ENCODE results near the gene CACNA1B.
"Not testable (repeated sequence)": the region's sequence is repeated elsewhere in the genome, so short reads cannot be mapped to it uniquely, and the experiment has no call there.

The CACNA1B gene

DNA sequence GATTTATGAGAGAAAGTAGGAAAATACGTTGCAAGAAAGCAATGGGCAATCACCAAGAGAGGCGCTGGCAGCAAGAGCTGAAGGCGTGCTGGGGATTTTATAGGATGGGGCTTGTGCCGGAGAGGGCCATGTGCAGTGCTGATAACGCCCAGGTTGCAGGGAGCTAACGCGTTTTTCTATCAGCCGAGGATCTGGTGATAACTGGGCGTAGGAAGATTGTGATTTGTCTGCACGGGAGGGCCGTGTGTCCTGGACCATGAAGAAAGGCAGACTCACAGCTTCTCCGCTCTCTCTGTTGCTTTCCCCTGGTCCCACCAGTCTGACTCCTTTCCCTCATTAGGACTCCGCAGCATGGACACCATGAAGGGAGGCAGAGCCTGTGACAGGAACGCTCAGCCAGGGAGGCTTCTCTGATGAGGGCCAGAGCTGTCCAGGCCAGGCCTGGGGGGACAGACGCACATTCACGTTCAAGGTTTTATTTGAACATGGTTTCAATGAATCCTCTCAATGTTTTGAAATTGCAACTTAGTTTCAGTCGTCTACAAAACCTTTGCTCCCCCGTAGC lies 11.9 kb upstream of the CACNA1B start:
- DNase-seq (ENCODE audit: extremely low spot score, insufficient read length, low read depth) (no peak), FAIRE-seq (no peak)

DNA sequence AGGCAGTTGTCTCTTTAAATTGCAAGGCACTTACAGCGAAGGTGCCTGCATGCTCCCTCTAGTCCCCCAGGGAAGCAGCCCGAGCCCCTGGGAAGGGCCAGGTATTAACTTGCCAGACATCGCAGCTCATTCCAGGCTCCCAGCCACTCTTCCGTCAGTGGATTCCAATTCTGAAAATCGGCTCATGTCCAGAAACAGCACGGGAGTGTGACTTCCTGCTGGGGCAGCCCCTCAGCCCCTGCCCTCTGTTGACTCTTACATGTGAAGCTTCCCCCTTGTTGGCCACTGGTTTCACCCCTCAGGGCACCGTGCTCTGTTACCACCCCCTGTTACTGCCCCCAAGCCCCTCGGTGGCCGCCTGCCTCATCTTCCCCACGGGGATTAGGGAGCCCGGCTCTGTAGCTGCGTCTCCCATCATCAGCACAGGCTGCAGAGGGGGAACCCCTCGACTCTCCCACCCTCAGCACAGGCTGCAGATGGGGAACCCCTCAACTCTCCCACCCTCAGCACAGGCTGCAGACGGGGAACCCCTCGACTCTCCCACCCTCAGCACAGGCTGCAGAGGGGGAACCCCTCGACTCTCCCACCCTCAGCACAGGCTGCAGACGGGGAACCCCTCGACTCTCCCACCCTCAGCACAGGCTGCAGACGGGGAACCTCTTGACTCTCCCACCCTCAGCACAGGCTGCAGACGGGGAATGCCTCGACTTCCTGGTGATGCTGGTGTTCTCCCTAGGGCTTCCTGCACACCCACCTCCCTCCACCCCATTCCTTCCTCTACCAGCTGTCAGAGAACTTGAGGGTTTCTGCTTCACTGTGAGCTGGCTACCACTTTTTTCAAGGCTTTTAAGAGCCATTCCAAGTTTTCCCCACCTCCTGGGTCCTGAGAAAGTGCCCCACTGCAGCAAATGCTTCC lies 11.1 kb upstream of the CACNA1B start:
- no peak for FAIRE-seq
- DNase-seq (ENCODE audit: extremely low spot score, insufficient read length, low read depth), result no peak

DNA sequence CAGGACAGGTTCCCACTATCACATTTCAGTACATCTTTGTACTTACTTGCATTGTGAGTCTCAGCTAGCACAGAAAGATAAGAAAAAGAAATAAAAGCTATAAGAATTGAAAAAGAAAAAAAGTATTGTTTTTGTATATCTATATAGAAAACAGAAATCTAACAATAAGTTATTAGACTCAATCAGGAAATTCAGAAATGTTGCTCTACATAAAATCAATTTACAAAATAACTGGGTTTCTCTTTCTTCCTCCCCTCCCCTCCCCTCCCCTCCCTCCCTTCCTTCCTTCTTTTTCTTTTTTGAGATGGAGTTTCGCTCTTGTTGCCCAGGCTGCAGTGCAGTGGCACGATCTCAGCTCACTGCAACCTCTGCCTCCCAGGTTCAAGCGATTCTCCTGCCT lies 7.2 kb upstream of the CACNA1B start:
- DNase-seq (ENCODE audit: extremely low spot score, insufficient read length, low read depth) (no peak), FAIRE-seq (no peak)

DNA sequence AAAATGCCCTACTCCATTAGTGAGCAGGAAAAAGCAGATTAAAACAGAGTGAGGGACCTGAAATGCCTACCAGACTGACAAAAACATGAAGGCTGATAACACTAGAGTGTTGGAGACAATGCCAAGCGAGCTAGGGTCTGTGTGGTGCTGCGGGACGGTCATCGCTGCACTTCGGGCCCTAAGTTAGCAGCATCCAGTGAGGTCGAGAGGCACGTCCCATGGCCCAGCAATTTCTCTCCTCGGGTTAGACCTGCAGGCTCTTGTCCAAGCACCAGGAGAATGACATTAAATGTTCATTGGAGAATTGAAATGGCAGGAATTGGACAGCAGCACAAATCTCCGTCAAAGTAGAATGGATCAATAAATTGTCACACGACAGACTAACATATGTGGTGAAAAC lies 5.3 kb upstream of the CACNA1B start:
- DNase-seq (ENCODE audit: extremely low spot score, insufficient read length, low read depth) (no peak), FAIRE-seq (no peak)

DNA sequence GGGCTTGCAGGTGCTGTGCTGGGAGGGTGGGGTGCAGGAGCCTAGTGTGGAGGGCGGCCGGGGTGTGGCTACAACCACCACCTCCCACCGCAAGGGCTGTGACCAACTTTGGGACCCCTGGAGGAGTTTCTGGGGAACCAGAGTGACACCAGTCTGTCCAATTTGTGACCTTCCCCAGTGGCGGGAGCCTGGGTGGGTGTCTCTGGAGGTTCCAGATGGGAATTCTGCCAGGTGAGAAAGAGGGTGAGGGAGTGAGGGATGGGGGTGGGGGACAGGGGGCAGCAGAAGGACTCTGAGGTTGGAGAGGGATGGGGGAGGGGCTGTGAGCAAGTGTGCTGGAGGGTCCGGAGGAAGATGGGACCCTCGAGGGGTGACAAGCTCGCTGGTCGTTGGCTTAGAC lies 4.2 kb upstream of the CACNA1B start:
- FAIRE-seq, result no peak
- DNase-seq (ENCODE audit: extremely low spot score, insufficient read length, low read depth), result no peak

DNA sequence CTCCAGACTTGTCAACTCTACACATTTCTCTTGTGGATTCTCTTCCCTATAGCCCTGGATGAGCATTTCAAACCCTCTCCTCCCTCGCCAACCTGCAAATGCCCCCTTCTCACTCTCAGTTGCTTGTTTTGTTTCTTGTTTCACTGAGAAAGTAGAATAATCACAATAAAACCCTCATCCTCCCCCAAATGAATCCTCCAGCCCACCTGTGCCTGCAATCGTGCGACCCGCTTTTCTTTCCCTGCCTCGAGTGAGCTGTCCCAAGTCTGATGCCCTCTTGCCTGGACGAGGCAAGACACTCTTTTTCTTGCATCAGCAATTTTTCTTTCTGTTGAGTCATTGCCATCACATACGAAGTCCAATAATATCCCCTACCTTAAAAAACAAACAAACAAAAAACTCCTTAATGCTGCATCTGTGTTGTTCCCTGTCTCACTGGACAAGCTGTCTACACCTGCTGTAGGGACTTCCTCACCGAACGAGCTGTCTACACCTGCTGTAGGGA lies 3.7 kb upstream of the CACNA1B start:
- FAIRE-seq, result no peak
- DNase-seq (ENCODE audit: extremely low spot score, insufficient read length, low read depth), result no peak

DNA sequence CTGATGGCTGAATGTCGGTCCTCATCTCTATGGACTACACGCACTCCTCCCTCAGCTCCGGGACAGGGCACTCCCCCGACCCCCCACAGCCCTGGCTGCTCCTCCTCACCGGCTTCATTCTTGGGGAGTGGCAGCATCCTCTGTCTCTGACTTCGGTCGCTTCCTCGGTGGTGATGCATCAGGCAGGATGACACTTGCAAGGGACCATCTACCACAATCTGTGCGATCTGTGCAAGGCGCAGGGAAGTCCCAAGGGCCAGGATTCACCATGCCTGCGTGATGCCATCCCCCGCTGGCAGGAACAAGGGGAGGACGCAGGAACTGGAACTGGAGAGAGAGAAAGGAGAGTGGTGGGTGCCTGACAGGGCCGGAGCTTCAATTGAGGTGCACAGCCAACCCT lies 2.2 kb upstream of the CACNA1B start:
- FAIRE-seq (no peak), DNase-seq (ENCODE audit: extremely low spot score, insufficient read length, low read depth) (no peak)

DNA sequence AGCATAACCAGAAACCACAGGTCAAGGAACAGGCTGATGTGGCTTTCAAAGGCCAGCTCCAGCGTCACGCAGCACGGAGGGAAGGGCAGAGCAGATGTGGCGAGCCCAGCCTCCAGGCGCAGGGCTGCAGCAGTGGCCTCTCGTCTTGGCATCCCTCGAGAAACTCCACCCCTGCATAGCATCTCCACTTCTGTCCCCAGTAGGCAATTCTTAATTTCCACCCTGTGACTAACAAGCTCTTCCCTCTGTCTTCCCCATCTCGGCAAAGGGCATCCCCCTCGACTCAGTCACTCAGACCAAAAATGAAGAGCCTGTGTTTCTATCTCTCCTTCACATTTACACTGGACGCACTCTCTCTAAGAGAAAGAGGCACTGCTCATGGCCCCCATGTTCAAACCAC lies 1.7 kb upstream of the CACNA1B start:
- no peak for DNase-seq (ENCODE audit: extremely low spot score, insufficient read length, low read depth)
- FAIRE-seq, result no peak

DNA sequence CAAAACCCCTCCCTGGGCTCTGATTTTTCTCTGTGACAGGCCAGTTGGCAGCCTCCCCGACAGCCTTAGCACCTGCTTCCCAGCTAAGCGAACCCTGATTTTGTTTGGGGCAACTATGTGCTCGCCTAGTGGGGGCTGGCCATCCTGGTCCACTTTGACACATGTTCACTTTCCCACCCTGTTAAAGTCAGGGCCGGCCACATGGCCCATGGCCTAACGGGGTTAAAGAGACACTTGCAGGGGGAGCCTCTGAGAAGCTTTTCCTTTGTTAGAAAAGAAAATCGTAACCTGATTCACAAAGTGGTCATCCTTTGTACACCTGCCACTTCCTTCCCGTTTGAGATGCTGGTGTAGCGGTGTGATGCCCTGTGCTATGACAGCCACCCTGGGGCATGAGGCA lies 1.3 kb upstream of the CACNA1B start:
- DNase-seq (ENCODE audit: extremely low spot score, insufficient read length, low read depth) (no peak), FAIRE-seq (no peak)

DNA sequence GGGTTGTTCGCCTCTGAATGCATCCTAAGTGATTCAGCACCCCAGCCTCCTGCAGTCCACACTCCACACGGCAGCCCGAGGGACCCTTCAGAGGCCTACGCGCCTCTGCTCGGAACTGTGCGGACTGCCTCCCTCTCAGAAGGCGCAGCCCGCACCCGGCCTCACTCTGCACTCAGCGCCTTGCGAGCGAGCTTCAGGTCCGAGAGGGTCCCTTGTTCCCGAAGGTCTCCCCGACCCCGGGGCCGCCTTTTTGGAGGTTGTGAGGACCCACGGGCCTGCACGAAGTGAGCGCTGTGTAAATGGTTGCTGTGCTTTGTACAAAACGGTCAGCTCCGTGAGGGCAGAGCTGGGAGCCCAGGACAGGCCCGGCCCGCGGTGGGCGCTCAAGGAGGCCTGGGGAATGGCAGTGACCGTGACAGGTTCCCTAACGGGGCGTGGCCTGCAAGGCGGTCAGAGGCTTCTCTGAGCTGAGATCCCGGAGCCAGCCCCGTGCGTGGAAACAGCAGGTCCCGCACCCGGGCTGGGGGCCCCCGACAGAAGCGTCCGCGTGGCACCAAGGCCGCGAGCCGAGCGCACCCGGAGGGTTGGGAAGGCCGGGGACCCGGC lies 698 bp upstream of the CACNA1B start:
- DNase-seq (ENCODE audit: extremely low spot score, insufficient read length, low read depth) (no peak), FAIRE-seq (no peak)

DNA sequence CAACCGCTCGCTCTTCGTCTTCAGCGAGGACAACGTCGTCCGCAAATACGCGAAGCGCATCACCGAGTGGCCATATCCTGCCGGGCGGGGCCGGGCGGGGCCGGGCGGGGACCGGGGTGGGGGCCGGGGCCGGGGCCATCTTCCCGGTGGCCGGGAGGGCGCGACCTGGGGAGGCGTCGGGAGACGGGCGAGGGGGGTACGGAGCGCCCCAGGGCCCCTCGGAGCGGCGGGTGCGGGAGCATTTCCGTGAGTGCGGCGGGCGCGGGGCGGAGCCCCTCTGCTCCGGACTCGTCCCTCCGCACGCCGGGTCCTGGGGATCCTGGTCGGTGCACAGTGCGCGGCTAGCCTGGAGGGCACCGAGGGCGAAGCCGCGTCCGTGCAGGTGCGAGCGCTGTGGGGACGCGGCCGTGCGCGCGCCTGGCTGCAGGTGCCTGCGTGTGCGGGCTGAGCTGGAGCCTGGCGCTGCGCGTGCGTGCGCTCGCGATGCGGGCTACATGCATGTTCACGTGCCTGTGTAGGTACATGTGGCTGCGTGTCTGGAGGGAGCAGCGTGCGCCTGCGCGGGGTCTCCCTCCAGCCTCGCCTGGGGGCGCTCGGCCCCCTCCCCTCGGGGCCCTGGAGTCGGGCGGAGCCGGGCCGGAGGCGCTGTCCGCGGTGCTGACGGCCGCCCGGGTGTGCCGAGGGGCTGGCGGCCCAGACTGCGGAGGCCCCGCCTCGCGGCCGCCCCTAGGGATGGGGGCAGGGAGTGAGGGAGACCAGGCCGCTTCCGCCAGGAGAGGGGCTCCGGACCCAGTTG lies 762 bp downstream of the CACNA1B start:
- no peak for FAIRE-seq
- DNase-seq (ENCODE audit: extremely low spot score, insufficient read length, low read depth), result no peak

DNA sequence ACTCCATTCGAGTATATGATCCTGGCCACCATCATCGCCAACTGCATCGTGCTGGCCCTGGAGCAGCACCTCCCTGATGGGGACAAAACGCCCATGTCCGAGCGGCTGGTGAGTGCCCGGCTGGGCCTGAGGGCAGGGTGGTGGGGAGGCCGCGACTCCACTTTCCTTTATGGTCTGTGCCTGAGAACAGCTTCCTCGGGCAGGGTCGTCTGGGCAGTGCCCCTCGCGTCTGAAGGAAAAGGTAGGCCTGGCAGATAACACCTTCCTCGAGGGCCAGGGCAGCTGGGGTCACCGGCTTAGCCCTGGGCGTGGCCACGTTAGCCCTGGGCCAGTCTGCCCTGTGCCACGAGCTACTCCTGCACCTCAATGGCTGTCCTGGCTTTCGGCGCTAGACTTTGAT lies 1.5 kb downstream of the CACNA1B start:
- DNase-seq (ENCODE audit: extremely low spot score, insufficient read length, low read depth) (no peak), FAIRE-seq (no peak)

DNA sequence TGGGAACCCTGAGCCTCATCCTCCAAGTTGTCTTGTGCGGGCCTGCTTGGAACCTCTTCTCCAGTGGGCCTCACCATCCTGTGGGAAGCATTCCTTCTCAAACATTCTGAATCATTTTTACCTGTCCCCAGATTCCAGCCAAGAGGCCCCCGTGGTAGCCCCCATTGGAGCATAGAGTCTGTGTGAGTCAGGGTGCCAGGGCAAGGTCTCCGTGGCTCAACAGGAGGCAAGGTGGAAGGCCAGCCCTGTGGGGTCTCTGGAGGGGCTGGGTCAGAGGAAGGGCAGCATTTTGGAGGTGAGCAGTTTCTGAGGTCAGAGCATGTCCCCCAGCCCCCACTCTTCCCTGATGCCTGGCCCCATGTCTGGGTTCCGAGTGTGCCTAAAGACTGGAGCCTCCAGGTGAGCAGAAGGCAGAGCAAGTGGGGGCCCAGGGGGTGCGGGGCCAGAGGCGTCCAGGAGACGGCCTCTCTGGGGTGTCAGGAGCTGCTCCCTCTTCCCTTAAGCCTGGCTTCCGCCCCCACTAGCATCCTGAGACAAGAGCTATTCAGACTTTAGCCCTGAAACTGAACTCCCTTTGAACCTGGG lies 2.1 kb downstream of the CACNA1B start:
- no peak for DNase-seq (ENCODE audit: extremely low spot score, insufficient read length, low read depth)
- FAIRE-seq, result no peak

DNA sequence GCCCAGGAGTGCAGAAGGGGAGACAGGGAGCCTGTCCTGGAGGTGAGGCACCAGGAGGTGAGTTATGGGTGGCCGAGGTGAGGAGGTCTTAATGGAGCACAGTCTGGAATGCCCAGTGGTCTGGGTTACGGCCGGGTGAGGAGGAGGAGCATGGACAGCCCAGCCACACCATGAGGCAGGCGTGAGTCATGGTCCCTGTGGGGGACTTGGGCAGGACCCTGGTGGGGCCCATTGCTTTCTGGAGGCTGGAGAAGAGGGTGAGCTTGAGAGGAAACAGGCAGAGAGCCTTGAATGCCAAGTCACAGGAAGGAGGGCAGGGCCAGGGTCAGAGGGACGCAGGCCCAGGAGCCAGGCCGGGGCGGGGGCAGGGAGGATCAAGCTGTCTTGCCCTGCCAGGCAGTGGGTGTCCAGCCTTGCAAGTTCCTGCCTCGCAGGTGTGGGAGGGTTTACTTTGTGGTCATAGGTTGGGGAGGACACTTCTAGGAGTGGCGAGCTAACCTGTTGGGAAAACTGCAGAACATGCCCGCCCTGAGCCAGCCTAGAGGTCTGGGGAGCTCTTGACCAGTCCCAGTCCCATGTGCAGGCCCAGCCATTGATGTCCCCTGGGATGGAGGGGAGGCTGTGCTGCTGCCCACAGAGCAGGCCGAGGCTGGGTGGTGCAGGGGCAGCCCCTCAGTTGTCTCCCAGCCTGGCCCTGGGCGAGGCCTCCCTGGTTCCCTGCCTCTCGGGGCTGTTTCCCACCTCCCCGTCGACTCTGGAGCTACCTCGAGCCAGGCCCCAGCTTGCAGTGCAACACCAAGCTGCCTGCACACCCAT lies 2.8 kb downstream of the CACNA1B start:
- FAIRE-seq, result no peak
- DNase-seq (ENCODE audit: extremely low spot score, insufficient read length, low read depth), result no peak

DNA sequence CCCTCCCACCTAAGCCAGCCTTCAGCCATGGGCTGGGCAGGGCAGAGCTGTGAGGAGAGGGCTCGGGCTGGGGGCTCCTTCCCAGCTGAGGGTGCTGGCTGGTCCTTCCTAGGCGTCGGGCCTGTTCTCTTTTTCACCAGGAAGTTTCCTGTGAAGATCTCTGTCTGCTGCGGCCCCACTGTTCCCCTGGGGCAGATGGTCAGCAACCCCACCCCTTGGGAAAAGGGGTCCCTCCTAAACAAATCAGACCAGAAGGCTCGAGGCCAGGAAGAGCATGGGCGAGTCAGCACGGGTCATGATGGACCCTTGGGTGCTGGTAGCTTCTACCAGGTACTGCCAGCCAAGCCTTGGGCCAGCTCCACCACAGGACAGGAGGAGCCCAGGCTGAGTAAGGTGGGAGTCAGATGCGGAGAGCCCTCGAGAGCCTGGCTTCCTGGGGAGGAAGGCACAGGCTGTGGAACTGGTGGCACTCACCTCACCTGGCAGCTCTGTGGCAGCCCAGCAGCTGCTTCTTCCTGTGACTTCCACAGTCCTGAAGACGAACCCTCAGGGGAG lies 3.5 kb downstream of the CACNA1B start:
- FAIRE-seq (no peak), DNase-seq (ENCODE audit: extremely low spot score, insufficient read length, low read depth) (no peak)

DNA sequence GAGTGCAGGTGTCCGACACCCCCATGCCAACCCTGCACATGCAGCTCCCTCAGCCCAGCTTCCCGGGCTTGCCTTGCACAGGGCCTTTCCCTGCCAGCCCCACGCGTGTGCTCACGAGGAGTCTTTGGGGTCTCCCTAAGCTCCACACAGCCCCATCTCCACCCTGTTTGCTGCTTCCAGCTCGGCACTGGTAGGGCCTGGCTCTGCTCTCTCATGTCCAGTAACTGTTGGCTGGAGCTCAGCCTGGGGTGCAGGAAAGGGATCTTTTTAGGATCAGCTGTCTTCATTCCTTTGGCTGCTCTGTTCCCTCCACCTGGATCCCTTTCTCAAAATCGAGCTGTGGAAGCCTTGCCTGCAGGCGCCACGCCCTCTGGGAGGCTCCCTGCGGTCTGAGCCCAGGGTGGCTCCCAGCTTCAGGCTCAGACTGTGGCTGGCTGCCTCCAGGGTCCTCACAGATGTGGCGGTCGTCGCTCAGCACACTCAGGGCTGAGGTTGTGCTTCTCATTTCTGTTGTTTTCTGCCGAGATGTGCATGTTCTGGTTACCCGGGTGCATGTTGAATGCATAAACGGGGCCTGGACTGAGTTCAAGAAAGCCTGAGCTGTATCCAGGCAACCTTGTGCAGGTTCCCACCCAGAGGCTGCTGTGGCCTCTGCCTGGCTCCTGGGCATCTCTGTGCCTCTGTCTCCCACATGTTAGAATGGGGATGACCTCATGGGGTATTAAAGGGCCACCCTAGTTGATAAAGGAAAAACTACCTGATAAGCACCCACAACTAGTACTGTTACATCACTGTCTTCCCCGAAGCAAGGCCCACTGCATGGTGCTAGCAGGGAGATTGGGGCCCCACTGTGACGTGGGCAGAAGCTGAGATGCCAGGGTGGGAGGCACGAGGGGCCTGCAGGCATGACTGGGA lies 4.3 kb downstream of the CACNA1B start:
- FAIRE-seq (no peak), DNase-seq (ENCODE audit: extremely low spot score, insufficient read length, low read depth) (no peak)

DNA sequence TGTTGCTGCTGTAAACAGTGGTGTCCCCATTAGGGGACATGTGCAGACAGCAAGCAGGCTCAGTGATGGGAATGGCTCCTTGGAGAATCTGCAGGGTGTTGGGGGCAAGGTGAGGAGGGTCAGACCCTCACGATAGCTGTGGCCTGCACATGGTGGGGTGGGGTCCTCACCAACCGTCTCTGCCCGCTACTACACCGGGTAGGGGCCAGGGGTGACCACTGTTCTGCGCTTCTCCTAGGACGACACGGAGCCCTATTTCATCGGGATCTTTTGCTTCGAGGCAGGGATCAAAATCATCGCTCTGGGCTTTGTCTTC lies 4.9 kb downstream of the CACNA1B start:
- DNase-seq (ENCODE audit: extremely low spot score, insufficient read length, low read depth), result no peak
- no peak for FAIRE-seq

DNA sequence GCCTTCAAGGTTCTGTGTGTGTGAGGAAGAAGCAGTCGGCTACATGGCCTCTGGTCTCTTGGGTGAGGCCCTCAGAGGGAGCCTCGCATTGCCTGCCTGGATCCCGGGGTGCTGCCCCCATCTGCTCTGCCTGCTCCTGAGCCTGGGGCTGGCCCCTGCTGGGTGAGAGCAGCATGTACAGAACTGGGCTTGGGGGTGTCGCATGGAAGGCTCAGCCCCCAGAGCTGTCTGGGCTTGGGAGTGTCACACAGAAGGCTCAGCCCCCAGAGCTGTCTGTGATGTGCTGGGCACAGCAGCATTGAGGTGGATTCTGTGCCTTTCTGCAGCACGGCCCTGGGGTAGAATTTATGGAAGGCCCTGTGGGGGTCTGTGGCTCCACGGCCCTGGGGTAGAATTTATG lies 6.4 kb downstream of the CACNA1B start:
- DNase-seq (ENCODE audit: extremely low spot score, insufficient read length, low read depth); FAIRE-seq: not testable (repeated sequence)

Measured in GM18507 (cell line).